ENCODE measurements around the gene TNFAIP2.

DNA sequence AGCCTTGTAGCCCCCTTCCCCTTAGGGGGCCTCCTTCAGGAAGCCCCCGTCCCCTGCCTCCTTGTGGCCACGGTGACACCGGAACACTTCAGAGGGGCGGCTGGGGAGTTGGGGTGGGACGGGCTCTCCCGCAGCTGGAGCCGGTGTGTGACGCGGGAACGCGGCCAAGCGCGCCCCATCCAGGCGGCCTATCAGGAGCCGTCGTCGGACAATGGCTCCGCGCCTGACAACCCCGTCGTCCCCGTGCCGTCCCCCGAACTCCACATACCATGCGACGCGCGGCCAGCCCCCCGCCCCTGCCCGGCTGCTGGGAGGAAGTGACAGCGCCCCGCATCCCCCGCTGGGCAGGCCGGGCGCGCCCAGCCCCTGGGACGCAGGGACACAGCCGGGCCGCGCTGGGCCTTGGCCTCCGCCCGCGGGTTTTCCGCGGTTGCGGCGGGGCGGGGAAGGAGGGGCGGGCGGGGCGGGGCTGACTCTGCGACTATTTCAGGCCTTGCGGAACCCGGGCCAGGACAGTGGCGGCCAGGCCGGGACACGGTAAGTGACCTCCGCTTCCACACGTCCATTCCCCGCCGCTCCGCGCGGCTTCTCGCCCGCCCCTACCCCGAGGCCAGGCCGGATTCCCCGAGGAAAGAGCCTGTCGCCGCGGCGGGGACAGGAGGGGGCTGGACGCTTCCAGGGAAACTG is at the start of gene TNFAIP2:
- TF ChIP-seq, protein P1, sequence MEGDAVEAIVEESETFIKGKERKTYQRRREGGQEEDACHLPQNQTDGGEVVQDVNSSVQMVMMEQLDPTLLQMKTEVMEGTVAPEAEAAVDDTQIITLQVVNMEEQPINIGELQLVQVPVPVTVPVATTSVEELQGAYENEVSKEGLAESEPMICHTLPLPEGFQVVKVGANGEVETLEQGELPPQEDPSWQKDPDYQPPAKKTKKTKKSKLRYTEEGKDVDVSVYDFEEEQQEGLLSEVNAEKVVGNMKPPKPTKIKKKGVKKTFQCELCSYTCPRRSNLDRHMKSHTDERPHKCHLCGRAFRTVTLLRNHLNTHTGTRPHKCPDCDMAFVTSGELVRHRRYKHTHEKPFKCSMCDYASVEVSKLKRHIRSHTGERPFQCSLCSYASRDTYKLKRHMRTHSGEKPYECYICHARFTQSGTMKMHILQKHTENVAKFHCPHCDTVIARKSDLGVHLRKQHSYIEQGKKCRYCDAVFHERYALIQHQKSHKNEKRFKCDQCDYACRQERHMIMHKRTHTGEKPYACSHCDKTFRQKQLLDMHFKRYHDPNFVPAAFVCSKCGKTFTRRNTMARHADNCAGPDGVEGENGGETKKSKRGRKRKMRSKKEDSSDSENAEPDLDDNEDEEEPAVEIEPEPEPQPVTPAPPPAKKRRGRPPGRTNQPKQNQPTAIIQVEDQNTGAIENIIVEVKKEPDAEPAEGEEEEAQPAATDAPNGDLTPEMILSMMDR (conservative IDR thresholded peaks at IDR 0.05 in 1 of 2, IDR thresholded peaks at IDR 0.05 in 1 of 2; ENCODE audit: extremely low read depth in 1 of 2, insufficient read depth in 1 of 2, low read depth in 1 of 2, low read length in 2 of 2), result no peak
- TF ChIP-seq EZH2 (IDR thresholded peaks at IDR 0.05; ENCODE audit: borderline replicate concordance, low read length), result no peak
